Ascending aorta (tissue), 2 donors: Measurements from ENCODE around the gene MTMR11. TPM values are rescaled to one million over a fixed set of nuclear protein-coding genes. Genes with fewer than 3 reads are reported as not detected.

Experiments used
- DNase-seq, 2 donors: peaks; one replicate each; pipeline ENCODE4 v3.0.0-alpha.2; 2019; ENCODE audit warnings: low spot score in 2 of 2
- H3K27ac ChIP-seq, 2 donors: fragments of 200-600 bp; sonication (generic); one replicate each; pipeline ENCODE4 v1.5.1; 2016 to 2017; ENCODE audit warnings: mild to moderate bottlenecking in 1 of 2
- H3K27me3 ChIP-seq: fragments of 200-600 bp; sonication (generic); one replicate; pipeline ENCODE4 v1.5.1; 2017
- H3K36me3 ChIP-seq, 2 donors: fragments of 200-600 bp; sonication (generic); one replicate each; pipeline ENCODE4 v1.5.1; 2016
- H3K4me1 ChIP-seq, 2 donors: fragments of 200-600 bp; sonication (generic); one replicate each; pipeline ENCODE4 v1.5.1; 2016 to 2017; ENCODE audit warnings: mild to moderate bottlenecking in 1 of 2
- H3K4me3 ChIP-seq, 2 donors: fragments of 200-600 bp; sonication (generic); one replicate each; pipeline ENCODE4 v1.5.1; 2016 to 2017; ENCODE audit warnings: mild to moderate bottlenecking in 1 of 2
- H3K9me3 ChIP-seq, 2 donors: fragments of 200-600 bp; sonication (generic); one replicate each; pipeline ENCODE4 v1.5.1; 2016
- CTCF ChIP-seq, 3 experiments: fragments of 200-600 bp in 2 of 3; fragments of 450-650 bp in 1 of 3; sonication (generic) in 2 of 3; IDR thresholded peaks; one replicate each; pipeline ENCODE4 v1.5.1; 2016 to 2019; ENCODE audit warnings: antibody characterized with exemption in 3 of 3, mild to moderate bottlenecking in 1 of 3, moderate library complexity in 1 of 3
- intact Hi-C: fragments of 100-400 bp; cut with DNase I; formaldehyde crosslinking; loops from one replicate; pipeline ENCODE4 v1.15.1; 2023
- total RNA-seq: library from RNA; depleted of rRNA; stranded (reverse); fragments of >200 nt; gene quantifications from one replicate; pipeline ENCODE4 v1.1.0, GENCODE V29; 2016

Gene MTMR11
- total RNA-seq, 1 donor from 2014 or later = 39.8 TPM

- no peak for DNase-seq
- no peak for TF ChIP-seq CTCF (IDR thresholded peaks at IDR 0.05)
- intact Hi-C loops = no loop called here
- Histone ChIP-seq H3K27ac (peak overlapping the region in 1 of 2 donors; percentile 75), H3K4me1 (peaks cover 0 to 11% of the 10 kb centered on the region in 2 donors), H3K9me3 (no peaks in the 10 kb centered on the region), H3K4me3 (no peak overlapping the region), H3K36me3 (peaks cover 6 to 37% of the 10 kb centered on the region in 2 donors), H3K27me3 (no peaks in the 10 kb centered on the region)
Measured at GRCh38 chr1:149914545-149914944, 22.1 kb downstream of the MTMR11 start.

GRCh38 chr1:149906570-149907075 is 30.1 kb downstream of the MTMR11 start:
- no peaks in the 10 kb centered on the region for H3K4me1 ChIP-seq
- peaks cover 37 to 67% of the 10 kb centered on the region in 2 donors for H3K36me3 ChIP-seq
- DNase-seq = no peak
- TF ChIP-seq CTCF (IDR thresholded peaks at IDR 0.05) = no peak
- intact Hi-C loops = no loop called here
- no peak overlapping the region for H3K27ac ChIP-seq
- no peak overlapping the region for H3K4me3 ChIP-seq
- no peaks in the 10 kb centered on the region for H3K9me3 ChIP-seq
- no peaks in the 10 kb centered on the region for H3K27me3 ChIP-seq

- intact Hi-C loops = no loop called here
Measured at GRCh38 chr1:149903836-149904491, 32.7 kb downstream of the MTMR11 start.

GRCh38 chr1:149899460-149900284 is 37.0 kb downstream of the MTMR11 start, which contains the start of gene BOLA1:
Gene BOLA1 (plus strand): TSS chr1:149899568. CDS start chr1:149900060, 492 bp downstream.
- intact Hi-C loops = loop anchor here (1.0 to 2.0 kb wide), 3 partner anchors 11 to 28 kb away; partner anchors contain the start of genes SF3B4 and SV2A

More at GRCh38 chr1:149903836-149904491, 32.7 kb downstream of the MTMR11 start:
- peaks cover 31 to 42% of the 10 kb centered on the region in 2 donors for H3K36me3 ChIP-seq
- peaks cover 0 to 5% of the 10 kb centered on the region in 2 donors for H3K4me1 ChIP-seq
- no peaks in the 10 kb centered on the region for H3K27me3 ChIP-seq
- H3K27ac ChIP-seq = no peak overlapping the region
- no peak overlapping the region for H3K4me3 ChIP-seq
- H3K9me3 ChIP-seq = no peaks in the 10 kb centered on the region
- DNase-seq = no peak
- TF ChIP-seq CTCF (IDR thresholded peaks at IDR 0.05) = no peak

More at GRCh38 chr1:149899460-149900284, 37.0 kb downstream of the MTMR11 start, which contains the start of gene BOLA1:
- Histone ChIP-seq H3K36me3 (peaks cover 0 to 4% of the 10 kb centered on the region in 2 donors), H3K27me3 (no peaks in the 10 kb centered on the region), H3K4me1 (peaks cover 0 to 5% of the 10 kb centered on the region in 2 donors), H3K27ac (peak within 1 kb of the TSS; percentile 87 to 90), H3K4me3 (peak within 1 kb of the TSS; percentile 66 to 70), H3K9me3 (no peaks in the 10 kb centered on the region)
- DNase-seq = peak; percentile 75 to 96
- no peak for TF ChIP-seq CTCF (IDR thresholded peaks at IDR 0.05)
